Sigmoid colon (tissue), 4 donors: Measurements from ENCODE around the gene UQCRQ.

Experiments
- EP300 ChIP-seq, 4 donors: sonication (generic); formaldehyde crosslinking; IDR thresholded peaks; one replicate each; pipeline ENCODE4 v1.6.1; 2017; ENCODE audit warnings: antibody characterized with exemption in 4 of 4
- POLR2A ChIP-seq, 2 donors: fragments of 450-650 bp; IDR thresholded peaks; one replicate each; pipeline ENCODE4 v1.6.1; 2016; ENCODE audit warnings: antibody characterized with exemption in 2 of 2, mild to moderate bottlenecking in 2 of 2, moderate library complexity in 2 of 2
- POLR2AphosphoS5 ChIP-seq, 4 donors: sonication (generic); formaldehyde crosslinking; IDR thresholded peaks; one replicate each; pipeline ENCODE4 v1.6.1; 2017; ENCODE audit warnings: antibody characterized with exemption in 4 of 4
- TF ChIP-seq, protein P1 (sequence below), 4 experiments: fragments of 450-650 bp in 3 of 4; fragments of 200-600 bp in 1 of 4; IDR thresholded peaks; one replicate each; pipeline ENCODE4 v1.5.1; 2016 to 2019; ENCODE audit warnings: antibody characterized with exemption in 4 of 4, mild to moderate bottlenecking in 3 of 4, moderate library complexity in 2 of 4

DNA sequence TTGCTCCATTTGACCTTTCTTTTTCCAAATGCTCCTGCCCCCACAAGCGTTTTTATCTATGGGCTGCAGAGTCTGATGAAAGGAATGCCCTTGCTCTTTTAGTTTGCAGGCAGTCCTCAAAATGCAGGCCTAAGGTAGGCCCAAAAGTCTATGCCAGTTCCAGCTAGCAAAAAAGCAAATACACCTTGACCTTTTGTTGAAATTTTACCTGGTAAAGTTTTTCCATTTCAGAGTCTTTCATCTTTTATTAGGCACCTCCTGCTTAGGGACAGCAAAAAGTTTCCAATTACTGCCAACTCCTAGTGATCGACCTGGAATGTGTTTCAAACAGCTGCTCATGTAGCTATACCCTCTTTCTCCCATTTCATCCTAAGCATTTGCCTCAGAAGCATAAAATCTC, 4.4 kb downstream of the UQCRQ start:
- TF ChIP-seq POLR2AphosphoS5 (IDR thresholded peaks at IDR 0.05) = no peak
- TF ChIP-seq, protein P1, sequence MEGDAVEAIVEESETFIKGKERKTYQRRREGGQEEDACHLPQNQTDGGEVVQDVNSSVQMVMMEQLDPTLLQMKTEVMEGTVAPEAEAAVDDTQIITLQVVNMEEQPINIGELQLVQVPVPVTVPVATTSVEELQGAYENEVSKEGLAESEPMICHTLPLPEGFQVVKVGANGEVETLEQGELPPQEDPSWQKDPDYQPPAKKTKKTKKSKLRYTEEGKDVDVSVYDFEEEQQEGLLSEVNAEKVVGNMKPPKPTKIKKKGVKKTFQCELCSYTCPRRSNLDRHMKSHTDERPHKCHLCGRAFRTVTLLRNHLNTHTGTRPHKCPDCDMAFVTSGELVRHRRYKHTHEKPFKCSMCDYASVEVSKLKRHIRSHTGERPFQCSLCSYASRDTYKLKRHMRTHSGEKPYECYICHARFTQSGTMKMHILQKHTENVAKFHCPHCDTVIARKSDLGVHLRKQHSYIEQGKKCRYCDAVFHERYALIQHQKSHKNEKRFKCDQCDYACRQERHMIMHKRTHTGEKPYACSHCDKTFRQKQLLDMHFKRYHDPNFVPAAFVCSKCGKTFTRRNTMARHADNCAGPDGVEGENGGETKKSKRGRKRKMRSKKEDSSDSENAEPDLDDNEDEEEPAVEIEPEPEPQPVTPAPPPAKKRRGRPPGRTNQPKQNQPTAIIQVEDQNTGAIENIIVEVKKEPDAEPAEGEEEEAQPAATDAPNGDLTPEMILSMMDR (IDR thresholded peaks at IDR 0.05) = no peak
- no peak for TF ChIP-seq EP300 (IDR thresholded peaks at IDR 0.05)
- TF ChIP-seq POLR2A (IDR thresholded peaks at IDR 0.05) = no peak
